AG09309 (cell line): ENCODE results near the gene EFHD2.

Experiments used
- DNase-seq: peaks from one replicate; pipeline ENCODE4 v3.0.0-alpha.2; 2010; ENCODE audit warnings: low read depth
- H3K4me3 ChIP-seq: 2 replicates; pipeline ENCODE4 v1.5.1; 2011; ENCODE audit warnings: mild to moderate bottlenecking, low read depth, low read length, moderate library complexity; ENCODE audit not compliant: control insufficient read depth
- TF ChIP-seq, protein P1 (sequence below): IDR thresholded peaks from 2 replicates; pipeline ENCODE4 v1.5.1; 2011; ENCODE audit warnings: mild to moderate bottlenecking, low read depth, low read length, inconsistent platforms; ENCODE audit not compliant: insufficient read depth, control insufficient read depth; ENCODE audit errors: missing control alignments

EFHD2 gene

DNA sequence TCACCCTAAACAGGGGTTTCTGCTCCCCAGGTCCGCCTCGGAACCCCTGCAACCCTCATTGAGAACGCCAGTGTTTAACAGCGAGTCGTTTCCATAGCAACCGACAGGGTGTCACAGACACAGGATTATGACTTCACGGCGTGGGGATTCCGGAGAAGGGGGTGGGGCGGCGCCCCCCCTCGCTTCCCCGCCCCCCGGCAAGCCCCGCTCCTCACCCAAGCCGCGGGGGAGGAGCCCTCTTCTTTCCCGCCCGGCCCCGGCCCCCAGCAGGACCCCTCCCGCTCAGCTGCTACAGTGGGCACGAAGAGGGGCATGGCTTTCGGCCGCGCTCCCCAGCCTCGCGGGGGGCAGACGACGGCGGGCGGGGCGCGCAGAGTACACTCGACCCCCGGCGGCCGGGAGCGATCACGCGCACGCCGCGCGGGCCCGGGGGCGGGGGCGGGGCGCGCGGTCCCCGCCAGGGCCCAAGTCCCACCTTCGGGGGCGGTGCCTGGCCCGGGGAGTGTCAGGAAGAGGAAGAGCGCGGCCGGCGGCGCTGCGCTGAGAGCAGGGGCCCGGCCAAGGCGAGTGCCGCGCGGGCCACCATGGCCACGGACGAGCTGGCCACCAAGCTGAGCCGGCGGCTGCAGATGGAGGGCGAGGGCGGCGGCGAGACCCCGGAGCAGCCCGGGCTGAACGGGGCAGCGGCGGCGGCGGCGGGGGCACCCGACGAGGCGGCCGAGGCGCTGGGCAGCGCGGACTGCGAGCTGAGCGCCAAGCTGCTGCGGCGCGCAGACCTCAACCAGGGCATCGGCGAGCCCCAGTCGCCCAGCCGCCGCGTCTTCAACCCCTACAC is at the start of gene EFHD2:
Gene EFHD2, plus strand, starts transcription at position 501 of the 835 bp plus-strand sequence. Its CDS starts 84 bp downstream, at position 585.
- no peak for DNase-seq
- TF ChIP-seq, protein P1, sequence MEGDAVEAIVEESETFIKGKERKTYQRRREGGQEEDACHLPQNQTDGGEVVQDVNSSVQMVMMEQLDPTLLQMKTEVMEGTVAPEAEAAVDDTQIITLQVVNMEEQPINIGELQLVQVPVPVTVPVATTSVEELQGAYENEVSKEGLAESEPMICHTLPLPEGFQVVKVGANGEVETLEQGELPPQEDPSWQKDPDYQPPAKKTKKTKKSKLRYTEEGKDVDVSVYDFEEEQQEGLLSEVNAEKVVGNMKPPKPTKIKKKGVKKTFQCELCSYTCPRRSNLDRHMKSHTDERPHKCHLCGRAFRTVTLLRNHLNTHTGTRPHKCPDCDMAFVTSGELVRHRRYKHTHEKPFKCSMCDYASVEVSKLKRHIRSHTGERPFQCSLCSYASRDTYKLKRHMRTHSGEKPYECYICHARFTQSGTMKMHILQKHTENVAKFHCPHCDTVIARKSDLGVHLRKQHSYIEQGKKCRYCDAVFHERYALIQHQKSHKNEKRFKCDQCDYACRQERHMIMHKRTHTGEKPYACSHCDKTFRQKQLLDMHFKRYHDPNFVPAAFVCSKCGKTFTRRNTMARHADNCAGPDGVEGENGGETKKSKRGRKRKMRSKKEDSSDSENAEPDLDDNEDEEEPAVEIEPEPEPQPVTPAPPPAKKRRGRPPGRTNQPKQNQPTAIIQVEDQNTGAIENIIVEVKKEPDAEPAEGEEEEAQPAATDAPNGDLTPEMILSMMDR = no peak
- peak within 1 kb of the TSS; percentile 85 for H3K4me3 ChIP-seq

DNA sequence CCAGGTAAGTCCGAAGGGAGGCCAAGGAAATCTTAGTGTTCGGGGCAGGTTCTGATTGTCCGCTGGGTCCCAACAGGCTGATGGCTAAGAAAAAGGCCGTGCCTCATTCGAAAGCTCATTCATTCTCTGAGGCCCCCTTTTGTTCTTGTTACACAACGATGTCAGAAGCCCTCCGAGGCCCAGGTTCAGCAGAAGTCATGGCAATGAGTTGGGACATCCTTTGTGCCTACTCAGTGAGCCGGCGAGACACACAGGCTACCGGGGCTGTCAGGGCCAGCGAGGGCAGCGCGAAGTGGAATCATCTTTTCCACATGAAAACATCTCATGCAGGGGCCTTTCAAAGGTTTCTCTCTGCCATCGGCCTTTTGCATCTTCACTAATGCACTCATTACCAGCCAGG is 49.0 kb upstream of the EFHD2 start:
- TF ChIP-seq, protein P1 = no peak
- no peak for DNase-seq
- H3K4me3 ChIP-seq = no peak overlapping the region

DNA sequence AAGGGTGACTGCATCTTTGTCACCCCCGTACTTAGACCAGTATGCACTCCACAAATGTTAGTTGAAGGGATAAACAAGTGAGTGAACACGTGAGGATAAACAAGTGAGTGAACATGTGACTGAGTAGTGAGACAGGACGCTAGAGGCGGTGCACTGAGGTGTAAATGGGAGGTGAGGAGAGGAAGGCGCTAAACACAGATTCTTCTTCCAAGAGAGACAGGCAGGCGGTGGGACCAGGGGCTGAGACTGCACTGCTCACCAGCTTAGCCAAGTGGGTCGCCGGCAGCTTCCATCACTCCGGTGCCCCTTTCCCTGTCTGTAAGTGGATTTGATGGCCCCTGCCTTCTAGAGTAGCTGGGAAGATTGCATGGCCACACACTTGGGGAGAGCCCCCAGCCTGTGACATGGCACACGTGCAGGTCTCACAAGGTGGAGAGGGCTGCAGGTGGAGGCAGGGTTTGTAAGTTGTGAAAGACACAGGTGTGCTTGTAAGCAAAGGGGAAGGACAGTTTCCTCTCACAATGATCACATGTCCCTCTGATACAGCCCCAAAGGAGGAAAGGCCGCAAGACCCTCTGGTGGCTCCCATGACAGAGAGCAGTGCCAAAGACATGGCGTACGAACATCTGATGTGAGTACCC is 47.5 kb upstream of the EFHD2 start:
- no peak for DNase-seq
- TF ChIP-seq, protein P1 = no peak

GRCh38 chr1:15362737-15363128 is 47.0 kb upstream of the EFHD2 start:
- TF ChIP-seq, protein P1 = no peak
- DNase-seq = no peak
- H3K4me3 ChIP-seq = no peak overlapping the region

More for the DNA sequence above, 47.5 kb upstream of the EFHD2 start:
- no peak overlapping the region for H3K4me3 ChIP-seq

GRCh38 chr1:15364740-15365139 is 44.9 kb upstream of the EFHD2 start:
- H3K4me3 ChIP-seq = no peak overlapping the region
- DNase-seq = no peak
- TF ChIP-seq, protein P1 = no peak

GRCh38 chr1:15368888-15369287 is 40.8 kb upstream of the EFHD2 start:
- no peak overlapping the region for H3K4me3 ChIP-seq
- TF ChIP-seq, protein P1 = no peak
- DNase-seq = no peak
